ENCODE results near the gene LZTS2. TPM values are rescaled to one million over a fixed set of nuclear protein-coding genes. Genes with fewer than 3 reads are reported as not detected.

Gene LZTS2
- total RNA-seq, 1 experiment from 2014 or later, result 49.1 TPM

DNA sequence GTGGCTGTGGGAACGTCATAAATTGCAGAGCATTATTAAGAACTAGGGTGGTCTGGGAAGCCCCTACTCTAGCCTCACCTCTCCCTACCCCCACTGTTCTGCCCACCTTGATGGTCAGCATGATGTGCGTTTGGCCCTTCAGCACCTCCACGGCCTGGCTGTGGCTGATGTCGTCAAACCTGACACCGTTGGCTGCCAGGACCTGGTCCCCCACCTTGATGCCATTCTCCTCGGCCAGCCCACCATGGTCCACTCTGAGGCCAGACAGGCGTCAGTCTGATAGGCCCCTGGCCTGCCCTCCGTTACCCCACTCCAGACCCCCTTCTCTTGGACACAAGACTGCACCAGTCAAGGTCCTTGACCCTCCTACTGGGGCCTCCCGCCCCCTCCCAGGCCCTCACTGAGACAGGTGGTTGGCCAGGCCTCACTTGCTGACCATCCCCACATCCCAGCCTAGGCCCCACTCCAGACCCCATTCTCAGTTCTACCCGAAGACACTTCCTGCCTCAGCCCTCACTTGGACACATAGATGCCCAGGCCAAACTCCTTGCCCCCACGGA is 22.2 kb downstream of the LZTS2 start:
- intact Hi-C loops (cut with micrococcal nuclease; ENCODE audit: unreplicated experiment), result no loop called here
- no peaks in the 10 kb centered on the region for H3K4me1 ChIP-seq (ENCODE audit: insufficient read depth, low read length, poor library complexity, severe bottlenecking)
- no peaks in the 10 kb centered on the region for H3K27me3 ChIP-seq (replicated peaks; ENCODE audit: insufficient read depth, low read depth, low read length, poor library complexity)
- H3K4me3 ChIP-seq (ENCODE audit: low read depth, low read length, poor library complexity, severe bottlenecking), result no peak overlapping the region
- H3K27ac ChIP-seq (ENCODE audit: low read depth, low read length, poor library complexity, severe bottlenecking), result no peak overlapping the region
- H3K9me3 ChIP-seq (ENCODE audit: low read depth, low read length, poor library complexity, severe bottlenecking), result no peaks in the 10 kb centered on the region
- POLR2A ChIA-PET (ENCODE audit: low non-redundant PET), result no interaction called here
- CTCF ChIA-PET, result interaction anchor here (0.6 kb wide), 1 partner anchor 57 kb away, joined by 4 read pairs; no protein-coding TSS in a partner anchor
- no TSS peak for BruUV-seq (replicated peaks)
- DNase-seq (ENCODE audit: low spot score), result no peak
- TF ChIP-seq, protein P1, sequence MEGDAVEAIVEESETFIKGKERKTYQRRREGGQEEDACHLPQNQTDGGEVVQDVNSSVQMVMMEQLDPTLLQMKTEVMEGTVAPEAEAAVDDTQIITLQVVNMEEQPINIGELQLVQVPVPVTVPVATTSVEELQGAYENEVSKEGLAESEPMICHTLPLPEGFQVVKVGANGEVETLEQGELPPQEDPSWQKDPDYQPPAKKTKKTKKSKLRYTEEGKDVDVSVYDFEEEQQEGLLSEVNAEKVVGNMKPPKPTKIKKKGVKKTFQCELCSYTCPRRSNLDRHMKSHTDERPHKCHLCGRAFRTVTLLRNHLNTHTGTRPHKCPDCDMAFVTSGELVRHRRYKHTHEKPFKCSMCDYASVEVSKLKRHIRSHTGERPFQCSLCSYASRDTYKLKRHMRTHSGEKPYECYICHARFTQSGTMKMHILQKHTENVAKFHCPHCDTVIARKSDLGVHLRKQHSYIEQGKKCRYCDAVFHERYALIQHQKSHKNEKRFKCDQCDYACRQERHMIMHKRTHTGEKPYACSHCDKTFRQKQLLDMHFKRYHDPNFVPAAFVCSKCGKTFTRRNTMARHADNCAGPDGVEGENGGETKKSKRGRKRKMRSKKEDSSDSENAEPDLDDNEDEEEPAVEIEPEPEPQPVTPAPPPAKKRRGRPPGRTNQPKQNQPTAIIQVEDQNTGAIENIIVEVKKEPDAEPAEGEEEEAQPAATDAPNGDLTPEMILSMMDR (conservative IDR thresholded peaks at IDR 0.05; ENCODE audit: low read depth, low read length), result no peak
- no peak for TF ChIP-seq EZH2 (IDR thresholded peaks at IDR 0.05; ENCODE audit: borderline replicate concordance, low read depth, low read length, poor library complexity, severe bottlenecking)
- no peaks in the 10 kb centered on the region for H3K36me3 ChIP-seq (ENCODE audit: insufficient read depth, low read length, poor library complexity, severe bottlenecking)

DNA sequence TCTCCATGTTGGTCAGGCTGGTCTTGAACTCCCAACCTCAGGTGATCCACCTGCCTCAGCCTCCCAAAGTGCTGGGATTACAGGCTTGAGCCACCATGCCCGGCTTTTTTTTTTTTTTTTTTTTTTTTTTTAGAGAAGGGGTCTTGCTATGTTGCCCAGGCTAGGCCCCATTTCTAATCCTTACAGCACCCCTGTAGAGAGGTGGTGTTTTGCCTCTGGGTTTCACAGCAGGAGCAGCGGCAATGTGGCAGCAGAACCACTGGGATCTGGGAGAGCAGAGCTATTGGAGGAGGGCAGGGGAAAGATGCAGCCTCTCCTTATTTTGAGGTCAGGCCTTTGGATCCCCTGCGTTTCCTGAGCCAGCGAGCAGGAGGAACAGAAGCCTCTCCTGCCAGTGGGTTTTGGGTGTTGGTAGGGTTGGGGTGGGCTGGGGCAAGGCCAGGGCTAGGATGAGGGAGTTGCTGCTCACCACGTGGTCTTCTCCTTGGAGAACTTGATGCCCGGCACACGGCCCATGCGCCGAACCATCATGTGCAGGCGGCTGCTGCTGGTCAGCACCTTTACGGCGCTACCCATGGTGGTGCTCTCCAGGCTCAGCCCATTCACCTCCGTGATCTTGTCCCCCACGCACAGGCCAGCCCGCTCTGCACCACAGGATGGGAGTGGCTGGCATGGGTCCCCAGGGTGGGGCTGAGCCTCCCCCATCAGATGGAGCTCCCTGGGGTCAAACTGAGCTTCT is 23.5 kb downstream of the LZTS2 start:
- H3K4me3 ChIP-seq (ENCODE audit: low read depth, low read length, poor library complexity, severe bottlenecking), result no peak overlapping the region
- ChIA-PET POLR2A (ENCODE audit: low non-redundant PET) (no interaction called here), CTCF (no interaction called here)
- no peaks in the 10 kb centered on the region for H3K27me3 ChIP-seq (replicated peaks; ENCODE audit: insufficient read depth, low read depth, low read length, poor library complexity)
- no peaks in the 10 kb centered on the region for H3K36me3 ChIP-seq (ENCODE audit: insufficient read depth, low read length, poor library complexity, severe bottlenecking)
- no TSS peak for BruUV-seq (replicated peaks)
- no peak for DNase-seq (ENCODE audit: low spot score)
- H3K9me3 ChIP-seq (ENCODE audit: low read depth, low read length, poor library complexity, severe bottlenecking), result no peaks in the 10 kb centered on the region
- H3K27ac ChIP-seq (ENCODE audit: low read depth, low read length, poor library complexity, severe bottlenecking), result no peak overlapping the region
- H3K4me1 ChIP-seq (ENCODE audit: insufficient read depth, low read length, poor library complexity, severe bottlenecking), result no peaks in the 10 kb centered on the region
- intact Hi-C loops (cut with micrococcal nuclease; ENCODE audit: unreplicated experiment), result no loop called here
- TF ChIP-seq, protein P1 (conservative IDR thresholded peaks at IDR 0.05; ENCODE audit: low read depth, low read length), result no peak
- no peak for TF ChIP-seq EZH2 (IDR thresholded peaks at IDR 0.05; ENCODE audit: borderline replicate concordance, low read depth, low read length, poor library complexity, severe bottlenecking)

DNA sequence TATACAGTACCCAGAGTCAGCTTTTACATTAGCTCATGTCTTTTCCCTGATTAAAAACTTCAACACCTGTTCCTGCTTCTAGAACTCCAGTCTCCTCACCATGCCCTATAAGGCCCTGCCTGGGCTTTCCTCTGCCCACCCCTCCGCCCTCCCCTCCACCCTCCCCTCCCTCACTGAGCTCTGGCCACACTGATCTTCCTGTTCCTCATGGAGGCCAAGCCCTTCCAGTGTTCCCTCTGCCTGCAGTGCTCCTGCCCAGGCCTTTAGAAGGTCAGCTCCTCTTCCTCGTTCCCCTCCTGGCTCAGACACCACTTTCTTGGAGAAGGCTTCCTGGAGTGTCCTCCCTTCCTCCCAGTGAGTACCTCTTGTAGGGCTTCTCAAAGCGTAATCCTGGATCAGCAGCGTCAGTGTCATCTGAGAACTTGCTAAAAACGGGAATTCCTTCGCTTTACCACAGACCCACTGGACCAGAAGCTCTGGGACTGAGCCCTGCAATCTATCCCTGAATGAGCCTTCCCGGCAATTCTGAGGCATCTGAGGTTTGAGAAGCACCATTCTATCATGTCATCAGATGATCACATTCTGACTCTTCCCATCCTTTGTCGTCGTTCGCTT is 27.6 kb downstream of the LZTS2 start:
- no peaks in the 10 kb centered on the region for H3K27me3 ChIP-seq (replicated peaks; ENCODE audit: insufficient read depth, low read depth, low read length, poor library complexity)
- no peaks in the 10 kb centered on the region for H3K36me3 ChIP-seq (ENCODE audit: insufficient read depth, low read length, poor library complexity, severe bottlenecking)
- H3K4me1 ChIP-seq (ENCODE audit: insufficient read depth, low read length, poor library complexity, severe bottlenecking), result peaks cover 3% of the 10 kb centered on the region
- CTCF ChIA-PET, result interaction anchor here (0.7 kb wide), 1 partner anchor 13 kb away, joined by 4 read pairs; no protein-coding TSS in a partner anchor
- POLR2A ChIA-PET (ENCODE audit: low non-redundant PET), result no interaction called here
- no peak for TF ChIP-seq EZH2 (IDR thresholded peaks at IDR 0.05; ENCODE audit: borderline replicate concordance, low read depth, low read length, poor library complexity, severe bottlenecking)
- TF ChIP-seq, protein P1 (conservative IDR thresholded peaks at IDR 0.05; ENCODE audit: low read depth, low read length), result no peak
- intact Hi-C loops (cut with micrococcal nuclease; ENCODE audit: unreplicated experiment), result no loop called here
- no TSS peak for BruUV-seq (replicated peaks)
- no peak overlapping the region for H3K4me3 ChIP-seq (ENCODE audit: low read depth, low read length, poor library complexity, severe bottlenecking)
- H3K9me3 ChIP-seq (ENCODE audit: low read depth, low read length, poor library complexity, severe bottlenecking), result no peaks in the 10 kb centered on the region
- no peak for DNase-seq (ENCODE audit: low spot score)
- H3K27ac ChIP-seq (ENCODE audit: low read depth, low read length, poor library complexity, severe bottlenecking), result no peak overlapping the region
